Measurements from ENCODE around the gene NDRG3. TPM values are rescaled to one million over a fixed set of nuclear protein-coding genes. Genes with fewer than 3 reads are reported as not detected.
A peak's percentile ranks its signal among the peaks of the same experiment; 100 is the strongest.

The NDRG3 gene
- total and polyA plus RNA-seq, 9 donors: 16.7 to 66.0 (median 24.1) TPM

DNA sequence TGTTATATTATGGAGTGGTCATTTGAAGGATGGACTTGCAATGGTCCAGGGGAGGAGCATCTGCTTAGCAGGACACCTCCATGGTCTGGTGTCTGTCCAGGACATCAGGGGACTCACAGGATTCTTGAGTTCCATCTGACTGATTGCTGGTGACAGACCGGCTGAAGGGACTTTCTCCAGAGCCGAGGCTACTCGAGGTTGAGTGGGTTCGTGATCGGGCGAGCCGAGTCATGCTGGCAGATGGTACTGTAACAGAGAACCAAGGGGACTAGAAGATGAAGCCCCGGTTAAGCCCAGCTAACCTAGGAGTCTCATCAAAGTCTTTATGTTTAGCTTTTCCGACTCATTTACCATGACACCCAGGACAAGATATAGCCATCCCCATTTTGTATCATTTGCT, 92.4 kb downstream of the NDRG3 start:
- no peak overlapping the region for H3K4me3 ChIP-seq
- WGBS, 3 donors: 89 to 93% (median 90%) methylated on average over 9 of the region's 9 CpGs
- no peaks in the 10 kb centered on the region for H3K9me3 ChIP-seq
- DNase-seq: no peak
- no peak overlapping the region for H3K27ac ChIP-seq
- intact Hi-C loops (cut with DNase I): no loop called here
- H3K4me1 ChIP-seq (ENCODE audit: insufficient read depth): no peaks in the 10 kb centered on the region
- no peaks in the 10 kb centered on the region for H3K36me3 ChIP-seq
- no peaks in the 10 kb centered on the region for H3K27me3 ChIP-seq
- TF ChIP-seq EP300 (IDR thresholded peaks at IDR 0.05) (no peak), POLR2A (IDR thresholded peaks at IDR 0.05) (no peak)
- TF ChIP-seq, protein P1, sequence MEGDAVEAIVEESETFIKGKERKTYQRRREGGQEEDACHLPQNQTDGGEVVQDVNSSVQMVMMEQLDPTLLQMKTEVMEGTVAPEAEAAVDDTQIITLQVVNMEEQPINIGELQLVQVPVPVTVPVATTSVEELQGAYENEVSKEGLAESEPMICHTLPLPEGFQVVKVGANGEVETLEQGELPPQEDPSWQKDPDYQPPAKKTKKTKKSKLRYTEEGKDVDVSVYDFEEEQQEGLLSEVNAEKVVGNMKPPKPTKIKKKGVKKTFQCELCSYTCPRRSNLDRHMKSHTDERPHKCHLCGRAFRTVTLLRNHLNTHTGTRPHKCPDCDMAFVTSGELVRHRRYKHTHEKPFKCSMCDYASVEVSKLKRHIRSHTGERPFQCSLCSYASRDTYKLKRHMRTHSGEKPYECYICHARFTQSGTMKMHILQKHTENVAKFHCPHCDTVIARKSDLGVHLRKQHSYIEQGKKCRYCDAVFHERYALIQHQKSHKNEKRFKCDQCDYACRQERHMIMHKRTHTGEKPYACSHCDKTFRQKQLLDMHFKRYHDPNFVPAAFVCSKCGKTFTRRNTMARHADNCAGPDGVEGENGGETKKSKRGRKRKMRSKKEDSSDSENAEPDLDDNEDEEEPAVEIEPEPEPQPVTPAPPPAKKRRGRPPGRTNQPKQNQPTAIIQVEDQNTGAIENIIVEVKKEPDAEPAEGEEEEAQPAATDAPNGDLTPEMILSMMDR (IDR thresholded peaks at IDR 0.05): no peak

DNA sequence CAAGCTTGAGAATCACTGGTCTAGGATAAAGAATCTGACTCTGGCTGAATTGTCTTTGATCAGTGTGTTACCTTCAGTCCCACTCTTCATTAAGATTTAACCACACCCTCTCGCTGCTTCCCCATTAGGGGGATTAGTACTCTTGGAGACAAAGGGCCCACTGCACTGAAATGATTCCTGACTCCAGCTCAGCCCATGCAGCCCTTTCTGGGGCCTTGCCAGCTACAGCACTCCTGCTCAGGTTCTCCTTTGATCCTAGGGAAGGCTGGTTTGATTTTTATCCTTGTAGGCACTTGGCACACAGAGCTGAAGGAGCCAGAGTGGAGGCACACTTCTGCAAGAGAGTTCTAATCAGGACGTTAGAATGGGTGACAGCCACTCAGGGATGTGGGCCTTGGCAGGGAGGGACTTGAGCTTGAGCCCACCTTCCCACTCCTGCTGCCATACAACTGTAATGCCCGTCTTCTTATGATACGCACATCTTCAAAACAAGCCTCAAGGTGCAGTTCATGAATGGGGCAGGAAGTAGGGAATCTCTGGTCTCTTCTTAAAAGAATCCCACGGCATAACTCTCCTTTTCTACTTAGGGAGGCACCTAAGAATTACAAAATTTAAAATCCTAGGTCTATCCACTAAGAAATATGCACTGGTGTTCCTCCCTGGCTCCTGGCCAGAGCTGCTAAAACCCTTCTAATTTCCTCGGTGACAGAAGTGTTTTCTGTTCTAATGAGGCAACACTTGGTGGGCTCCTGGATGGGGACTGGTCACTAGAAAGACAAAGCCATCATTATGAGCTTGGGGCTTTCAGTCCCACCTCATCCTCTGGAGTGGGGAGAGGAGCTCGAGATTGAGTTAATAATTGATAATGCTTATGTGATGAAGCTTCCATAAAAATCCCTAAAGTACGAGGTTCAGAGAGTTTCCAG, 98.4 kb downstream of the NDRG3 start:
- Histone ChIP-seq H3K4me1 (ENCODE audit: insufficient read depth) (no peaks in the 10 kb centered on the region), H3K36me3 (no peaks in the 10 kb centered on the region), H3K4me3 (no peak overlapping the region), H3K27me3 (no peaks in the 10 kb centered on the region), H3K9me3 (no peaks in the 10 kb centered on the region), H3K27ac (no peak overlapping the region)
- WGBS, 3 donors: 51 to 62% (median 61%) methylated on average over 8 of the region's 8 CpGs
- no peak for TF ChIP-seq POLR2A (IDR thresholded peaks at IDR 0.05)
- TF ChIP-seq EP300 (IDR thresholded peaks at IDR 0.05): no peak
- TF ChIP-seq, protein P1 (IDR thresholded peaks at IDR 0.05): no peak
- intact Hi-C loops (cut with DNase I): no loop called here
- DNase-seq: peak in 1 of 5 donors; percentile 14

DNA sequence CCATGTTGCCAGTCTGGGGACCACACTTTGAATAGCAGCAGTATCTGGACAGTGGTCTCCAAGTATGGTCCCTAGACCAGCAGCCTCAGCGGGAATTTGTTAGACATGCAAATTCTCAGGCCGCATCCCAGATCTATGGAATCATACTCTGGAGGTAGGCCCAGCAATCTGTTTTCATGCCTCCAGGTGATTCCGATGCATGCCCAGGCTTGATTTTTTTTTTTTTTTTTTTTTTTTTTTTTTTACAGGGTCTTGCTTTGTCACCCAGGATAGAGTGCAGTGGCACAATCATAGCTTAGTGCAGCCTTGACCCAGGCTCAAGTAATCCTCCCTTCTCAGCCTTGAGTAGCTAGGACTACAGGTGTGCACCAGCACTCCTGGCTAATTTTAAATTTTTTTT, 99.2 kb downstream of the NDRG3 start:
- TF ChIP-seq, protein P1 (IDR thresholded peaks at IDR 0.05): no peak
- TF ChIP-seq POLR2A (IDR thresholded peaks at IDR 0.05) (no peak), EP300 (IDR thresholded peaks at IDR 0.05) (no peak)
- WGBS, 3 donors: 87 to 91% (median 90%) methylated on average over 3 of the region's 3 CpGs
- intact Hi-C loops (cut with DNase I): no loop called here

DNA sequence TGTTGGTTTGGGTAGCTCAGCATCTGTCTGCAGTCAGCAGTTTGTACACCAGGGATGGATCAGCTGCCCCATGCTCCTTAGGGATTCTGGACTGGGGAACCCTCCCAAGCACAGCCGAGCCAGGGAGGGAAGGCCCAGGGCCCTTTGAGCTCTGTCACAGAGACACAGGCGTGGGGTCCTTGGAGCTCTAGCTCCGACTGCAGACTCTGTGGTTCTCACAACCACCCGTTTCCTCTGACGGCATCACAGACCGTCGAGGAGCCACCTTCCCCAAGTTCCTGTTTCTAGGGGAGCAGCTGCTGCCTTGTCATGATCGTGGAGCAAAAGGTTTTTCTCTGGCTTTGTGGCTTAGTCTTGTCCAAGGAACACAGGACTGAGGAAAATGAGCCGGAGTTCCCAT, 99.9 kb downstream of the NDRG3 start, which contains the start of gene SLA2:
Gene SLA2 (minus strand): TSS at position 199 of the 400 bp plus-strand sequence. CDS start 4,861 bp downstream, outside the sequence.
- H3K4me3 ChIP-seq: no peak within 1 kb of the TSS
- H3K9me3 ChIP-seq: no peaks in the 10 kb centered on the region
- H3K27me3 ChIP-seq: no peaks in the 10 kb centered on the region
- no peak within 1 kb of the TSS for H3K27ac ChIP-seq
- peak in 1 of 5 donors; percentile 17 for DNase-seq
- intact Hi-C loops (cut with DNase I): no loop called here
- 50 to 64% (median 53%) methylated on average over 9 of the region's 9 CpGs for WGBS, 3 donors
- no peaks in the 10 kb centered on the region for H3K4me1 ChIP-seq (ENCODE audit: insufficient read depth)
- TF ChIP-seq POLR2A (IDR thresholded peaks at IDR 0.05): no peak
- TF ChIP-seq, protein P1 (IDR thresholded peaks at IDR 0.05): no peak
- no peak for TF ChIP-seq EP300 (IDR thresholded peaks at IDR 0.05)
- no peaks in the 10 kb centered on the region for H3K36me3 ChIP-seq

More for the DNA sequence above, 99.2 kb downstream of the NDRG3 start:
- Histone ChIP-seq H3K4me3 (no peak overlapping the region), H3K36me3 (no peaks in the 10 kb centered on the region), H3K9me3 (no peaks in the 10 kb centered on the region), H3K27ac (no peak overlapping the region), H3K4me1 (ENCODE audit: insufficient read depth) (no peaks in the 10 kb centered on the region), H3K27me3 (no peaks in the 10 kb centered on the region)
- peak in 1 of 5 donors; percentile 7 for DNase-seq
